GM06990 (cell line): ENCODE data around the gene AAMDC.
"Not testable (repeated sequence)": the region's sequence is repeated elsewhere in the genome, so short reads cannot be mapped to it uniquely, and the experiment has no call there.

Experiments
- DNase-seq: peaks from one replicate; pipeline ENCODE4 v3.0.0-alpha.2; 2011; ENCODE audit not compliant: insufficient read length; ENCODE audit errors: extremely low read depth
- H3K27me3 ChIP-seq: replicated peaks from 2 replicates; pipeline ENCODE4 v1.6.0; 2011; ENCODE audit warnings: low read length; ENCODE audit not compliant: control insufficient read depth, insufficient read depth
- H3K36me3 ChIP-seq: 2 replicates; pipeline ENCODE4 v1.5.1; 2011; ENCODE audit warnings: low read length; ENCODE audit not compliant: control insufficient read depth, insufficient read depth
- H3K4me3 ChIP-seq: replicated peaks from 2 replicates; pipeline ENCODE4 v1.5.1; 2011; ENCODE audit warnings: low read depth, mild to moderate bottlenecking, control low read depth, low read length
- CTCF ChIP-seq: IDR thresholded peaks from 2 replicates; pipeline ENCODE4 v1.5.1; 2011; ENCODE audit warnings: low read length, control low read depth, mild to moderate bottlenecking, inconsistent platforms; ENCODE audit not compliant: insufficient read depth, poor library complexity, severe bottlenecking

Gene AAMDC

GRCh38 chr11:77871855-77872254, 50.9 kb downstream of the AAMDC start:
- peaks cover 2% of the 10 kb centered on the region; the same call in 1 of the 2 replicates for H3K36me3 ChIP-seq
- no peak for TF ChIP-seq CTCF
- H3K27me3 ChIP-seq = no peaks in the 10 kb centered on the region

GRCh38 chr11:77873345-77873744, 52.4 kb downstream of the AAMDC start:
- H3K36me3 ChIP-seq = peaks cover 2% of the 10 kb centered on the region; the same call in 1 of the 2 replicates
- no peaks in the 10 kb centered on the region for H3K27me3 ChIP-seq
- no peak for DNase-seq
- TF ChIP-seq CTCF = no peak
- no peak overlapping the region for H3K4me3 ChIP-seq

More at GRCh38 chr11:77871855-77872254, 50.9 kb downstream of the AAMDC start:
- H3K4me3 ChIP-seq = no peak overlapping the region
- DNase-seq = no peak

GRCh38 chr11:77874206-77874605, 53.3 kb downstream of the AAMDC start:
- no peak for TF ChIP-seq CTCF
- Histone ChIP-seq H3K36me3 (peaks cover 4% of the 10 kb centered on the region), H3K27me3 (no peaks in the 10 kb centered on the region), H3K4me3 (no peak overlapping the region)
- no peak for DNase-seq

- no peak for TF ChIP-seq CTCF
- Histone ChIP-seq H3K36me3 (peaks cover 4% of the 10 kb centered on the region), H3K4me3 (no peak overlapping the region), H3K27me3 (no peaks in the 10 kb centered on the region)
- no peak for DNase-seq
These were observed 55.1 kb downstream of the AAMDC start for GRCh38 chr11:77876045-77876444.

GRCh38 chr11:77878247-77878646, 57.3 kb downstream of the AAMDC start:
- not testable (repeated sequence) for H3K36me3 ChIP-seq, DNase-seq, H3K27me3 ChIP-seq, H3K4me3 ChIP-seq

- Histone ChIP-seq H3K36me3 (peaks cover 4% of the 10 kb centered on the region), H3K27me3 (no peaks in the 10 kb centered on the region), H3K4me3 (no peak overlapping the region)
- DNase-seq = peak; percentile 9
- no peak for TF ChIP-seq CTCF
These were observed 58.3 kb downstream of the AAMDC start for GRCh38 chr11:77879218-77879617.
